ENCODE results near the gene KSR1.

DNA sequence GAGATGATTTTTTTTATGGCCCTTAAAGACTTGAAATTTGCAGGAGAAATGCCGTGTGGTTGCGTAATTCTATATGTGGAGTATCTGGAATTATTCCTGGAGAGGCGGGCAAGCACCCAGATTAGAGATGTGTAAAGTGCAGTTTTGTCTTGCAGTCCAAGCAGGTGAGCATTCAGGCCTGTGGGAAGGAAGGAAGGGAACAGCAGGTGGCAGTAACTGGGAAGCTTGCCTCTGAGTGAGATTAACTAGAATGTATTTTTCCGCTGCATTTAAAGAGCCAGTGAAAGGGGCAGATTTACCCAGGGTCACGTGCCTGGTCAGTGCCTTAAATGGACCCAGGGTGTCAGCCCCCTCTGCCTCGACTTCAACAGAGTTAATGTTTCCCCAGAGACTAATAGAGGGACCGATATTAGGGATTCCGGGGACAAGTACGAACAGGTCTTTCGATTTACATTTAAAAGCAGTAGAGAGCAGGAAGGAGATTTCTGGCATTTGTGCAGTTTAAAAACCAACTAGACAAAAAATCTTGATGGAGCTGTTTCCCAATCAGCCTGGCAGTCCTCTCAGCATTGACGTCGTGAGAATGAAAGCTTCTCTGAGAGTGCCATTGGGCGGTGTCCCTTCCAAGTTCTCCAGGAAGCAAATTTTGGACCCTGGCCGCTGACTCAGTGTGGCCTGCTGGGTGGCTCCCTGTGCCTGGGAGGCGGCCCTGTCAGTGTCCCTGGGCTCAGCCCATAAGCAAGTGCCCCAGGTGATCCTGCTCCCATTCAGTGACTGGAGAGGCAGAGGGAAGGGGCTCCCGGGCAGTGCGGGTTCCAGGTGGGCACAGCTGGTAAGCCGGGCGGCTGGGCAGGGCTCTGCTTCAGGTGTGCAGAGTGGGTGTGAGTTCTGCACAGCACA, 38.2 kb downstream of the KSR1 start:
- TF ChIP-seq POLR2AphosphoS5 (IDR thresholded peaks at IDR 0.05; ENCODE audit: low read length) (no peak), EZH2 (IDR thresholded peaks at IDR 0.05; ENCODE audit: borderline replicate concordance, control insufficient read depth, low read depth, low read length) (no peak), ZZZ3 (IDR thresholded peaks at IDR 0.05; ENCODE audit: control insufficient read depth, insufficient read length, low read depth) (no peak), SIN3A (IDR thresholded peaks at IDR 0.05; ENCODE audit: low read depth, low read length) (no peak)
- TF ChIP-seq, protein P1, sequence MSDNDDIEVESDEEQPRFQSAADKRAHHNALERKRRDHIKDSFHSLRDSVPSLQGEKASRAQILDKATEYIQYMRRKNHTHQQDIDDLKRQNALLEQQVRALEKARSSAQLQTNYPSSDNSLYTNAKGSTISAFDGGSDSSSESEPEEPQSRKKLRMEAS (IDR thresholded peaks at IDR 0.05; ENCODE audit: low read depth, low read length) = no peak

All from GM12878 (cell line).